ENCODE measurements around the gene ZNF335. TPM values are rescaled to one million over a fixed set of nuclear protein-coding genes. Genes with fewer than 3 reads are reported as not detected.

The ZNF335 gene
- total RNA-seq, 4 donors from 2014 or later: 10.5 to 22.5 (median 19.8) TPM

DNA sequence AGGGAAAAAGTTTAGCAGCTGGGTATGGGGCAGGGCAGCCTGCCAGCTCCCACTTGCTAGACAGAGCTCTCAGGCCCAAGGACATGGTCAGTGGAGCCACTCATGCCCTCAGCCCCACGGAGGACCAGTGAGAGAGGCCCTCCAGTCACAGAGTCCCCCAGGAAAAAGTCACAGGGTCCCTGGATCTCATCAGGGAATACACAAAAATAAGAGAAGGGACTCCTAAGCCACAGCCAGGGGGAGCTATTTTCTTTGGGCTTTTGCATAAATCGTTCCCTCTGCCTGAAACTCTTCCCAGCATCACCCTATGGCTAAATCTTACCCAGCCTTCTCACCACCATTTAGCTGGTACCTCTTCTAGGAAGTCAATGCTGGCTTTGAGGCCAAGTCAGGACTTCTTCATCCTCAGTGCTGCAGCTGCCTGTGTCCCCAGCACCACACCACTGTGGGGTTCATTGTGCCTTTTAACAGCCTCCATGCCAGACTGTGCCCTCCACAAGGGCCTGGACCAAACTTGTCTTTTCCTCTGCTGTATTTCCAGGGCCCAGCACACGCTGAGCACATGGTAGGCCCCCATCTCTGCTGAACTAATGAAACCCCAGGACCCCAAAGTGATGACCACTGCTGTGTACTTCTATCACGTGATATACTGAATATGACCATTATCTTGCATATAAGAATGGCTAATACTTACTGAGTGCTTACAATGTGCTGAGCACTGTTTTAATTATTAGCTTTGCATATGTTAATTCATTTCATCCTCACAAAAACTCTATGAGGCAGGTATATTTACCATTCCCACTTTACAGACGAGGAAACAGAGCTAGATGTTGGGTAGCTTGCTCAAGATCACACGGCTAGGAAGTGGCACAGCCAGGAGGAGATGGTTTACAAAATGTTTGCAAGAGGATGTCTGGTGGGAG lies 2.0 kb downstream of the ZNF335 start:
- TF ChIP-seq, protein P1, sequence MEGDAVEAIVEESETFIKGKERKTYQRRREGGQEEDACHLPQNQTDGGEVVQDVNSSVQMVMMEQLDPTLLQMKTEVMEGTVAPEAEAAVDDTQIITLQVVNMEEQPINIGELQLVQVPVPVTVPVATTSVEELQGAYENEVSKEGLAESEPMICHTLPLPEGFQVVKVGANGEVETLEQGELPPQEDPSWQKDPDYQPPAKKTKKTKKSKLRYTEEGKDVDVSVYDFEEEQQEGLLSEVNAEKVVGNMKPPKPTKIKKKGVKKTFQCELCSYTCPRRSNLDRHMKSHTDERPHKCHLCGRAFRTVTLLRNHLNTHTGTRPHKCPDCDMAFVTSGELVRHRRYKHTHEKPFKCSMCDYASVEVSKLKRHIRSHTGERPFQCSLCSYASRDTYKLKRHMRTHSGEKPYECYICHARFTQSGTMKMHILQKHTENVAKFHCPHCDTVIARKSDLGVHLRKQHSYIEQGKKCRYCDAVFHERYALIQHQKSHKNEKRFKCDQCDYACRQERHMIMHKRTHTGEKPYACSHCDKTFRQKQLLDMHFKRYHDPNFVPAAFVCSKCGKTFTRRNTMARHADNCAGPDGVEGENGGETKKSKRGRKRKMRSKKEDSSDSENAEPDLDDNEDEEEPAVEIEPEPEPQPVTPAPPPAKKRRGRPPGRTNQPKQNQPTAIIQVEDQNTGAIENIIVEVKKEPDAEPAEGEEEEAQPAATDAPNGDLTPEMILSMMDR (IDR thresholded peaks at IDR 0.05): peak; percentile 48 to 63 (median 60)
- TF ChIP-seq POLR2A (IDR thresholded peaks at IDR 0.05): no peak
- Histone ChIP-seq H3K4me1 (peaks cover 18 to 51% (median 22%) of the 10 kb centered on the region in 3 donors), H3K36me3 (peaks cover 16 to 48% (median 39%) of the 10 kb centered on the region in 3 donors), H3K27ac (peak overlapping the region; percentile 31 to 100 (median 98)), H3K27me3 (no peaks in the 10 kb centered on the region), H3K9me3 (no peaks in the 10 kb centered on the region), H3K4me3 (peak overlapping the region; percentile 63 to 89 (median 78))
- intact Hi-C loops (cut with DNase I): loop anchor here (10.0 kb wide), 1 partner anchor 155 kb away; the partner anchor contains the start of gene UBE2C
- no peak for DNase-seq
- WGBS, 2 donors: 40 to 55% methylated on average over 6 of the region's 6 CpGs

DNA sequence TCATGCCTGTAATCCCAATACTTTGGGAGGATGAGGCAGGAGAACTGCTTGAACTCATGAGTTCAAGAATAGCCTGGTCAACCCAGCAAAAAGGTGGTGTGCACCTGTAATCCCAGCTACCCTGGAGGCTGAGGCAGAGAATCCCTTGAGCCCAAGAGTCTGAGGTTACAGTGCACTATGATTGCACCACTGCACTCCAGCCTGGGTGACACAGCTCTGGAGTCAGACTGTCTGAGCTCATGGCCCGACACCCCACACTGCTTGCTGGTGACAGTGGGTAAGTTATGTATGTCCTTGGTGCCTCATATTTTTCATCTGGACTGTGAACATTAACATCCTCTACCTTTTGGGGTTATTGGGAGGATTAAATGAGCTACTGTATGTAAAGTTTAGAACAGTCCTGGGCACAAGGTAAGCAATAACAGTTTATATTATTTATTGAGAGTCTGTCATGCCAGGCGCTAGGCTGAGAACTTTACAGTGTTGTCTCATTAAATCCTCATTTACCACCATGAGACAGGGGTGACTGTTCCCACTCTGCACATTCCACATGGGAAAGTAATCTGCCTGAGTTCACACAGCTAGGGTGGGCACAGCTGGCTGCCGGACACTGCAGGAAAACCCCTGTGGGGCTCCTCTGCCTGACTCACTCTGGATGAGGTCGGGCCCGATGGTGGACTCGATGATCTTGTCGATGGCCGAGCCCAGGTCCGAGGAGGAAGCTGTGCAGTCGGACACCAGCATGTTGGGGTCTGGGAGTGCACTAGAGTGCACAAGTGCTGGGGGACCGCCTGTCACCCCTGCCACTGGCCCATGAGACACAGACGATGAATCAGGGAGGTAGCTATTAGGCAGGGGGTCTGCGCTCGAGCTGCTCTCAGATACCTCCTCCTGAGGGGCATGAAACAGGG lies 2.9 kb downstream of the ZNF335 start:
- TF ChIP-seq POLR2A (IDR thresholded peaks at IDR 0.05): no peak
- Histone ChIP-seq H3K27ac (peak overlapping the region in 3 of 4 donors; percentile 31 to 100 (median 55)), H3K36me3 (peaks cover 19 to 57% (median 43%) of the 10 kb centered on the region in 3 donors), H3K27me3 (no peaks in the 10 kb centered on the region), H3K4me1 (peaks cover 18 to 47% (median 22%) of the 10 kb centered on the region in 3 donors), H3K4me3 (no peak overlapping the region), H3K9me3 (no peaks in the 10 kb centered on the region)
- intact Hi-C loops (cut with DNase I): loop anchor here (10.0 kb wide), 1 partner anchor 154 kb away; the partner anchor contains the start of gene UBE2C
- DNase-seq: no peak
- 76 to 78% methylated on average over 3 of the region's 14 CpGs for WGBS, 2 donors

DNA sequence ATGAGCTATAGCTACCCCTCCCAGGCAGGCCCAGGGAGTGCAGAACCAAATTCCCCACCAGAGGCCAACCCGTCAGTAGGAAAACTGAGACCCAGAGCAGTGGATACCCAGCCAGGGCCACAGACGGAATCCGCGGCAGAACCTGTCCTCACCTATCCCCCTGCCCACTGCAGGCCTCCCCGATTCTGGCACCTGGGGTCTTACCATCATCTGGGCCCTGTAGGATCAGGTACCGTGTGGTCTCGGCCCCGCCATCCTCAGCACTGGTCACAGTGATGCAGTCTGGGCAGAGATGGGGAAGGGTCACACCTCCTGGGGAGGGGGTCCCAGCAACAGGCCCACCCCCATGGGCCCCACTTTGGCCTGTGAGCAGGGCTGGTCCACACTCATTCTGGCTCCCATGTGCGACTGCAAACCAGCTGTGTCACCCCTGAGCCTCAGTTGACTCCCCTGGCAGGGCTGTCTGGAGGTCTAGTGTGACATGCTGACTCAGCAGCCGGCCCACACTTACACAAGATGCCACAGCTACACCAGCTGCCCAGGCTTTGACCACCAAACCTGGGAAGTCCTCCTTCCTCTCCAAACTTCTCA lies 3.8 kb downstream of the ZNF335 start:
- no peak for TF ChIP-seq POLR2A (IDR thresholded peaks at IDR 0.05)
- TF ChIP-seq, protein P1 (IDR thresholded peaks at IDR 0.05): no peak
- Histone ChIP-seq H3K9me3 (no peaks in the 10 kb centered on the region), H3K27ac (no peak overlapping the region), H3K36me3 (peaks cover 22 to 66% (median 52%) of the 10 kb centered on the region in 3 donors), H3K27me3 (no peaks in the 10 kb centered on the region), H3K4me3 (no peak overlapping the region), H3K4me1 (peaks cover 18 to 40% (median 19%) of the 10 kb centered on the region in 3 donors)
- intact Hi-C loops (cut with DNase I): loop anchor here (10.0 kb wide), 1 partner anchor 153 kb away; the partner anchor contains the start of gene UBE2C
- WGBS, 2 donors: 78 to 90% methylated on average over 1 to 9 of the region's 10 CpGs
- no peak for DNase-seq

DNA sequence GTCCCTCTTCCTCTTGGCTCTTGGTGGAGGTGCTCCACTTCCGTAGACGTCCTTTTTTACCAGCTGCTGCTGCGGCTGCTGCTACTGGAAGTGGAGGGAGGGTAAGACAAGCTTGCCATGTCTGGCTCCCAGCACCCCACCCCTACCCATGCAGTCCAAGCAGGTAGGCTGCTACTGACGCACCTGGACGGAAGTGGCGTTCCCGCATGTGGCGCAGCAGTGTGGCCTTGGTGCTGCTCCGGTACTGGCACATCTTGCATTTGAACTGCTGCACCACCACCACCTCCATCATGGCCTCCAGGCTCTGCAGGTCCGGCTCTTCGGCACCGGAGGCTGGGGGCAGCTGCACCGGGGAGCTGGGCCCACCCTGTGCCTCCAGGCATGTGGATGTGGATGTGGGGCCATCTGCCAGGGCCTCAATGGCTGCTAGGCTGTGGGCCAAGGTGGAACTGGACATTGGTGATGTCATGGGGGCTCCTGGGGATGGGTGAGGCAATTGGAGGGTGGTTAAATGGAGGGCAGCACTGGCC lies 4.4 kb downstream of the ZNF335 start:
- intact Hi-C loops (cut with DNase I): loop anchor here (10.0 kb wide), 1 partner anchor 153 kb away; the partner anchor contains the start of gene UBE2C
- Histone ChIP-seq H3K27ac (no peak overlapping the region), H3K4me1 (peaks cover 14 to 34% (median 18%) of the 10 kb centered on the region in 3 donors), H3K36me3 (peaks cover 23 to 71% (median 54%) of the 10 kb centered on the region in 3 donors), H3K27me3 (no peaks in the 10 kb centered on the region), H3K4me3 (no peak overlapping the region), H3K9me3 (no peaks in the 10 kb centered on the region)
- TF ChIP-seq POLR2A (IDR thresholded peaks at IDR 0.05): no peak
- TF ChIP-seq, protein P1 (IDR thresholded peaks at IDR 0.05): no peak
- no peak for DNase-seq
- 88 to 90% methylated on average over 2 to 8 of the region's 13 CpGs for WGBS, 2 donors
